ENCODE measurements around the gene DAGLB.

DAGLB gene

GRCh38 chr7:6416516-6417145, 31.1 kb downstream of the DAGLB start:
- H3K4me2 ChIP-seq (ENCODE audit: low read length), result no peak overlapping the region

GRCh38 chr7:6413637-6414036, 34.1 kb downstream of the DAGLB start:
- H3K4me1 ChIP-seq (ENCODE audit: insufficient read depth, low read length, severe bottlenecking), result no peaks in the 10 kb centered on the region
- no peaks in the 10 kb centered on the region for H3F3A ChIP-seq (ENCODE audit: insufficient read depth, low read length)
- H3K9me2 ChIP-seq (ENCODE audit: low read depth, low read length), result no peaks in the 10 kb centered on the region
- no peak overlapping the region for H3K27ac ChIP-seq (ENCODE audit: low read depth, low read length, poor library complexity, severe bottlenecking)
- H3K9ac ChIP-seq (ENCODE audit: low read length), result no peak overlapping the region
- no peak overlapping the region for H2AFZ ChIP-seq (ENCODE audit: low read length)
- no peaks in the 10 kb centered on the region for H4K20me1 ChIP-seq (ENCODE audit: insufficient read depth, low read length)
- H3K4me2 ChIP-seq (ENCODE audit: low read length), result no peak overlapping the region
- TF ChIP-seq CTCF (IDR thresholded peaks at IDR 0.05; ENCODE audit: low read length) (no peak), EZH2 (IDR thresholded peaks at IDR 0.05; ENCODE audit: borderline replicate concordance, low read length) (no peak)
- H3K36me3 ChIP-seq (ENCODE audit: insufficient read depth, low read length), result peaks cover 72% of the 10 kb centered on the region
- H3K79me2 ChIP-seq (ENCODE audit: insufficient read depth, low read length), result no peaks in the 10 kb centered on the region
- H3K9me3 ChIP-seq (ENCODE audit: low read length), result no peaks in the 10 kb centered on the region
- H3K4me3 ChIP-seq (ENCODE audit: low read depth, low read length, poor library complexity, severe bottlenecking), result no peak overlapping the region
- no peaks in the 10 kb centered on the region for H3K27me3 ChIP-seq (ENCODE audit: insufficient read depth, low read length)

More at GRCh38 chr7:6416516-6417145, 31.1 kb downstream of the DAGLB start:
- Histone ChIP-seq H3K4me3 (ENCODE audit: low read depth, low read length, poor library complexity, severe bottlenecking) (no peak overlapping the region), H2AFZ (ENCODE audit: low read length) (no peak overlapping the region), H3K27me3 (ENCODE audit: insufficient read depth, low read length) (no peaks in the 10 kb centered on the region), H3K9ac (ENCODE audit: low read length) (no peak overlapping the region), H3K36me3 (ENCODE audit: insufficient read depth, low read length) (peaks cover 57% of the 10 kb centered on the region), H3K27ac (ENCODE audit: low read depth, low read length, poor library complexity, severe bottlenecking) (no peak overlapping the region), H3K79me2 (ENCODE audit: insufficient read depth, low read length) (no peaks in the 10 kb centered on the region), H3K9me2 (ENCODE audit: low read depth, low read length) (no peaks in the 10 kb centered on the region), H3K9me3 (ENCODE audit: low read length) (peaks cover 2% of the 10 kb centered on the region; the same call in 1 of the 2 replicates), H3F3A (ENCODE audit: insufficient read depth, low read length) (no peaks in the 10 kb centered on the region), H3K4me1 (ENCODE audit: insufficient read depth, low read length, severe bottlenecking) (no peaks in the 10 kb centered on the region), H4K20me1 (ENCODE audit: insufficient read depth, low read length) (no peaks in the 10 kb centered on the region)
- TF ChIP-seq CTCF (IDR thresholded peaks at IDR 0.05; ENCODE audit: low read length) (no peak), EZH2 (IDR thresholded peaks at IDR 0.05; ENCODE audit: borderline replicate concordance, low read length) (no peak)

- Histone ChIP-seq H3K36me3 (ENCODE audit: insufficient read depth, low read length) (peaks cover 87% of the 10 kb centered on the region), H3F3A (ENCODE audit: insufficient read depth, low read length) (0 out of 2 replicates have a peak, but pooled peaks cover 4% of the 10 kb centered on the region), H4K20me1 (ENCODE audit: insufficient read depth, low read length) (no peaks in the 10 kb centered on the region), H3K27ac (ENCODE audit: low read depth, low read length, poor library complexity, severe bottlenecking) (no peak overlapping the region), H3K79me2 (ENCODE audit: insufficient read depth, low read length) (no peaks in the 10 kb centered on the region), H3K27me3 (ENCODE audit: insufficient read depth, low read length) (no peaks in the 10 kb centered on the region), H2AFZ (ENCODE audit: low read length) (no peak overlapping the region), H3K4me1 (ENCODE audit: insufficient read depth, low read length, severe bottlenecking) (no peaks in the 10 kb centered on the region), H3K9me3 (ENCODE audit: low read length) (no peaks in the 10 kb centered on the region), H3K4me2 (ENCODE audit: low read length) (no peak overlapping the region), H3K9me2 (ENCODE audit: low read depth, low read length) (no peaks in the 10 kb centered on the region), H3K4me3 (ENCODE audit: low read depth, low read length, poor library complexity, severe bottlenecking) (no peak overlapping the region), H3K9ac (ENCODE audit: low read length) (no peak overlapping the region)
- TF ChIP-seq CTCF (IDR thresholded peaks at IDR 0.05; ENCODE audit: low read length) (no peak), EZH2 (IDR thresholded peaks at IDR 0.05; ENCODE audit: borderline replicate concordance, low read length) (no peak)
Observed at GRCh38 chr7:6409944-6410693, 37.6 kb downstream of the DAGLB start.

Measured in OCI-LY1 (cell line).